K562 (cell line): Measurements from ENCODE around the gene TRIM47. TPM values are rescaled to one million over a fixed set of nuclear protein-coding genes. Genes with fewer than 3 reads are reported as not detected.

ENCODE experiments used
- BRCA1 ChIP-seq, 2 experiments: fragments of 450-650 bp in 1 of 2; sonication (generic) in 1 of 2; formaldehyde crosslinking in 1 of 2; IDR thresholded peaks; 2 replicates each; pipeline versions ENCODE4 v1.5.0 to v1.6.1; 2017 to 2020; ENCODE audit warnings: mild to moderate bottlenecking in 1 of 2, missing genetic modification reagents in 1 of 2
- CHD1 ChIP-seq: fragments of 200-600 bp; sonication (generic); IDR thresholded peaks from one replicate; pipeline ENCODE4 v1.6.1; 2012; ENCODE audit warnings: mild to moderate bottlenecking, moderate library complexity, low read length, inconsistent platforms
- CREM ChIP-seq: IDR thresholded peaks from 2 replicates; pipeline ENCODE4 v1.6.1; 2014; ENCODE audit warnings: antibody characterized with exemption, low read depth
- ELF2 ChIP-seq: fragments of 250-450 bp; sonication (Bioruptor Pico); IDR thresholded peaks from 2 replicates; pipeline ENCODE4 v1.5.0; 2021; ENCODE audit warnings: mild to moderate bottlenecking
- HDAC2 ChIP-seq: fragments of 450-650 bp; IDR thresholded peaks from 2 replicates; pipeline ENCODE4 v1.6.1; 2016; ENCODE audit warnings: mild to moderate bottlenecking
- MAFG ChIP-seq: fragments of 450-650 bp; conservative IDR thresholded peaks from 2 replicates; pipeline ENCODE4 v1.6.1; 2016; ENCODE audit warnings: missing genetic modification characterization, missing compliant biosample characterization
- MEIS2 ChIP-seq: fragments of 450-650 bp; IDR thresholded peaks from 2 replicates; pipeline ENCODE4 v1.6.1; 2014; ENCODE audit warnings: mild to moderate bottlenecking; ENCODE audit not compliant: partially characterized antibody
- PHB2 ChIP-seq: fragments of 450-650 bp; IDR thresholded peaks from 2 replicates; pipeline ENCODE4 v1.6.1; 2017; ENCODE audit warnings: low read depth
- RBBP5 ChIP-seq: fragments of 200-600 bp; sonication (generic); IDR thresholded peaks from 2 replicates; pipeline ENCODE4 v1.6.1; 2012; ENCODE audit warnings: borderline replicate concordance, mild to moderate bottlenecking, low read length, control low read depth, inconsistent platforms; ENCODE audit not compliant: insufficient read depth, poor library complexity, severe bottlenecking
- TRIM28 ChIP-seq: fragments of 450-650 bp; IDR thresholded peaks from 2 replicates; pipeline ENCODE4 v1.6.1; 2017
- ZNF184 ChIP-seq: sonication (generic); formaldehyde crosslinking; IDR thresholded peaks from 2 replicates; pipeline ENCODE4 v1.5.0; 2020; ENCODE audit warnings: missing genetic modification reagents
- ZNF274 ChIP-seq: IDR thresholded peaks from 2 replicates; pipeline ENCODE4 v1.6.1; 2011; ENCODE audit warnings: low read depth, mild to moderate bottlenecking, low read length, moderate library complexity, borderline replicate concordance
- ZNF354B ChIP-seq: fragments of 250-450 bp; sonication (Bioruptor Pico); IDR thresholded peaks from 2 replicates; pipeline ENCODE4 v1.4.0; 2020
- ZNF408 ChIP-seq: fragments of 250-450 bp; sonication (Bioruptor Pico); IDR thresholded peaks from 2 replicates; pipeline ENCODE4 v1.4.0; 2020; ENCODE audit warnings: low read depth, mild to moderate bottlenecking, moderate library complexity
- ZNF444 ChIP-seq: fragments of 250-450 bp; sonication (Bioruptor Pico); IDR thresholded peaks from 2 replicates; pipeline ENCODE4 v1.4.0; 2020; ENCODE audit warnings: mild to moderate bottlenecking, moderate library complexity
- polyA plus RNA-seq, 8 experiments: library from polyadenylated mRNA; depleted of rRNA in 4 of 8; stranded (reverse) in 5 of 8; unstranded in 3 of 8; fragments of >200 nt; fragmentation: Nextera tagmentation in 2 of 8; fragmentation: Illumina TruSeq in 1 of 8; extraction: Ambion mirVana in 2 of 8; extraction: Trizol in 1 of 8; gene quantifications; 2 replicates each; pipeline versions ENCODE4 v1.2.1 to v1.2.3, GENCODE V29; 2011 to 2014; ENCODE audit warnings: inconsistent platforms in 1 of 8, missing spikeins in 1 of 8
- total RNA-seq, 7 experiments: library from RNA; depleted of rRNA in 6 of 7; stranded (reverse); fragments of >200 nt in 6 of 7; fragmentation: Illumina TruSeq in 2 of 7; extraction: Trizol in 2 of 7; gene quantifications; 2 replicates each; pipeline versions ENCODE4 v1.2.1 to v1.2.3, GENCODE V29; 2011 to 2021; ENCODE audit warnings: low replicate concordance in 1 of 7
- TF ChIP-seq, protein P1 (sequence below), 2 experiments: fragments of 450-650 bp in 1 of 2; sonication (generic) in 1 of 2; formaldehyde crosslinking in 1 of 2; IDR thresholded peaks in 1 of 2; conservative IDR thresholded peaks in 1 of 2; 2 replicates each; pipeline versions ENCODE4 v1.6.1 to v1.8.1; 2016 to 2023; ENCODE audit warnings: mild to moderate bottlenecking in 2 of 2, moderate library complexity in 2 of 2, inconsistent platforms in 1 of 2, missing genetic modification reagents in 1 of 2
- TF ChIP-seq, protein P2 (sequence below): fragments of 250-450 bp; sonication (Bioruptor Pico); IDR thresholded peaks from 2 replicates; pipeline ENCODE4 v1.5.0; 2021
- TF ChIP-seq, protein P3 (sequence below), 2 experiments: fragments of 450-650 bp in 1 of 2; sonication (generic) in 1 of 2; formaldehyde crosslinking in 1 of 2; IDR thresholded peaks; 2 replicates each; pipeline versions ENCODE4 v1.7.1 to v1.9.0; 2016 to 2022; ENCODE audit warnings: inconsistent platforms in 1 of 2, mild to moderate bottlenecking in 1 of 2, missing genetic modification reagents in 1 of 2

TRIM47 gene
- total and polyA plus RNA-seq, 9 of the 15 experiments (the other 6 are each of a cell fraction or from before 2014, with no cell fraction given), result 0.56 to 6.1 (median 3.2) TPM

DNA sequence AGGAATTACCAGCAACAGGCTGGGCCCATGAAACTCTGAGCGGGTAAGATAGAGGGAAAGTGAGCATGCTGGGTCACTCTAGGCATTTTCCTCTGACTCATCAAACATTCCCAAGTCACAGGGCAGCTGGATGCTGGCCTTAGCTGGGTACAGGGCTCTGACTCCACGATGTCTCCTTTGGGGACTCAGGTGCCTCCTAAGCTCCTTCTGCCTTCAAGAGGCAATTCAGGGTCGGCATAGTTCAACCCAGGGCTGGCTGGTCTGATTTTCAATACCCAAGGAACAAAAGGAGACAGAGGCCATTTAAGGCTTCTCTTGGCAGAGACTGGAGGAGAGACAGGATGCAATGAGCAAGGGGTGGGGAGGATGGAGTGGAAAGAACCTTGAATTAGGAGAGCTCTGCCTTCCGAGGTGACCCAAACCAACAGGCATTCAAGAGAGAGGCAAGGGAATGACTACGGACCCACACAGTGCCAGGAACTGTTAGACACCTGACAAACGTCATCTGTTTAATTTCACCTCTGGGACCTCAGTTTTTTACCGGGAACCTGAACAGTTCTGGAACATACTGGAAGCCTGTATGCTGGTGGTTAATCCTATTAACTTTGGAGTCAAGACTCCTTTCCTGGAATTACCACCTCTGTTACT lies 24.2 kb downstream of the TRIM47 start (continued):
- TF ChIP-seq BRCA1 (IDR thresholded peaks at IDR 0.05) (no peak), BRCA1 (CRISPR knock-in tag; IDR thresholded peaks at IDR 0.05) (no peak), MEIS2 (no peak), CREM (no peak), PHB2 (no peak), HDAC2 (no peak), ZNF444 (no peak), CHD1 (no peak), RBBP5 (no peak), ZNF408 (CRISPR knock-in tag) (no peak), ZNF274 (no peak), TRIM28 (no peak), ELF2 (CRISPR knock-in tag) (no peak), MAFG (tag) (0 out of 2 replicates have a peak, but pooled peaks have one; percentile 23), ZNF184 (CRISPR knock-in tag) (no peak), ZNF354B (CRISPR knock-in tag) (no peak)
- TF ChIP-seq, protein P1, sequence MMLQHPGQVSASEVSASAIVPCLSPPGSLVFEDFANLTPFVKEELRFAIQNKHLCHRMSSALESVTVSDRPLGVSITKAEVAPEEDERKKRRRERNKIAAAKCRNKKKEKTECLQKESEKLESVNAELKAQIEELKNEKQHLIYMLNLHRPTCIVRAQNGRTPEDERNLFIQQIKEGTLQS (IDR thresholded peaks at IDR 0.05), result peak; percentile 66
- TF ChIP-seq, protein P1 (CRISPR knock-in tag; conservative IDR thresholded peaks at IDR 0.05), result no peak
- TF ChIP-seq, protein P2, sequence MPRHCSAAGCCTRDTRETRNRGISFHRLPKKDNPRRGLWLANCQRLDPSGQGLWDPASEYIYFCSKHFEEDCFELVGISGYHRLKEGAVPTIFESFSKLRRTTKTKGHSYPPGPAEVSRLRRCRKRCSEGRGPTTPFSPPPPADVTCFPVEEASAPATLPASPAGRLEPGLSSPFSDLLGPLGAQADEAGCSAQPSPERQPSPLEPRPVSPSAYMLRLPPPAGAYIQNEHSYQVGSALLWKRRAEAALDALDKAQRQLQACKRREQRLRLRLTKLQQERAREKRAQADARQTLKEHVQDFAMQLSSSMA (CRISPR knock-in tag), result no peak
- TF ChIP-seq, protein P3, sequence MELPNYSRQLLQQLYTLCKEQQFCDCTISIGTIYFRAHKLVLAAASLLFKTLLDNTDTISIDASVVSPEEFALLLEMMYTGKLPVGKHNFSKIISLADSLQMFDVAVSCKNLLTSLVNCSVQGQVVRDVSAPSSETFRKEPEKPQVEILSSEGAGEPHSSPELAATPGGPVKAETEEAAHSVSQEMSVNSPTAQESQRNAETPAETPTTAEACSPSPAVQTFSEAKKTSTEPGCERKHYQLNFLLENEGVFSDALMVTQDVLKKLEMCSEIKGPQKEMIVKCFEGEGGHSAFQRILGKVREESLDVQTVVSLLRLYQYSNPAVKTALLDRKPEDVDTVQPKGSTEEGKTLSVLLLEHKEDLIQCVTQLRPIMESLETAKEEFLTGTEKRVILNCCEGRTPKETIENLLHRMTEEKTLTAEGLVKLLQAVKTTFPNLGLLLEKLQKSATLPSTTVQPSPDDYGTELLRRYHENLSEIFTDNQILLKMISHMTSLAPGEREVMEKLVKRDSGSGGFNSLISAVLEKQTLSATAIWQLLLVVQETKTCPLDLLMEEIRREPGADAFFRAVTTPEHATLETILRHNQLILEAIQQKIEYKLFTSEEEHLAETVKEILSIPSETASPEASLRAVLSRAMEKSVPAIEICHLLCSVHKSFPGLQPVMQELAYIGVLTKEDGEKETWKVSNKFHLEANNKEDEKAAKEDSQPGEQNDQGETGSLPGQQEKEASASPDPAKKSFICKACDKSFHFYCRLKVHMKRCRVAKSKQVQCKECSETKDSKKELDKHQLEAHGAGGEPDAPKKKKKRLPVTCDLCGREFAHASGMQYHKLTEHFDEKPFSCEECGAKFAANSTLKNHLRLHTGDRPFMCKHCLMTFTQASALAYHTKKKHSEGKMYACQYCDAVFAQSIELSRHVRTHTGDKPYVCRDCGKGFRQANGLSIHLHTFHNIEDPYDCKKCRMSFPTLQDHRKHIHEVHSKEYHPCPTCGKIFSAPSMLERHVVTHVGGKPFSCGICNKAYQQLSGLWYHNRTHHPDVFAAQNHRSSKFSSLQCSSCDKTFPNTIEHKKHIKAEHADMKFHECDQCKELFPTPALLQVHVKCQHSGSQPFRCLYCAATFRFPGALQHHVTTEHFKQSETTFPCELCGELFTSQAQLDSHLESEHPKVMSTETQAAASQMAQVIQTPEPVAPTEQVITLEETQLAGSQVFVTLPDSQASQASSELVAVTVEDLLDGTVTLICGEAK (IDR thresholded peaks at IDR 0.05), result peak; percentile 40; the same call in 1 of the 2 replicates
- TF ChIP-seq, protein P3 (CRISPR knock-in tag; IDR thresholded peaks at IDR 0.05), result no peak
